ENCODE measurements around the gene HSPB7. TPM values are rescaled to one million over a fixed set of nuclear protein-coding genes. Genes with fewer than 3 reads are reported as not detected.

HSPB7 gene
- total and polyA plus RNA-seq, 2 donors (not counting 1 experiment from before 2014, with no cell fraction given): 4.5 to 10.1 TPM

GRCh38 chr1:16015491-16015890, 2.4 kb downstream of the HSPB7 start:
- Histone ChIP-seq H3K27me3 (ENCODE audit: control insufficient read depth, insufficient read depth, low read length) (no peaks in the 10 kb centered on the region), H3K9me3 (ENCODE audit: control insufficient read depth, insufficient read depth, low read depth, low read length) (no peaks in the 10 kb centered on the region), H2AFZ (ENCODE audit: low read length) (no peak overlapping the region), H3K27ac (ENCODE audit: insufficient read depth, low read length) (no peak overlapping the region), H4K20me1 (ENCODE audit: control insufficient read depth, extremely low read depth, insufficient read depth, low read length) (no peaks in the 10 kb centered on the region), H3K9ac (ENCODE audit: insufficient read depth, low read length) (no peak overlapping the region), H3K4me1 (ENCODE audit: control insufficient read depth, extremely low read depth, insufficient read depth, low read length) (peaks cover 31% of the 10 kb centered on the region), H3K4me2 (ENCODE audit: extremely low read depth, insufficient read depth, low read length) (no peak overlapping the region), H3K79me2 (ENCODE audit: control insufficient read depth, insufficient read depth, low read length) (no peaks in the 10 kb centered on the region), H3K36me3 (ENCODE audit: control insufficient read depth, insufficient read depth, low read length) (no peaks in the 10 kb centered on the region), H3K4me3 (replicated peaks in 1 of 4; ENCODE audit: control extremely low read depth in 1 of 4, insufficient read depth in 1 of 4, low read depth in 3 of 4, low read length in 4 of 4) (no peak overlapping the region)
- DNase-seq (ENCODE audit: low read depth in 2 of 2): no peak
- TF ChIP-seq EZH2 (IDR thresholded peaks at IDR 0.05; ENCODE audit: low read length, missing control alignments) (no peak), CTCF (conservative IDR thresholded peaks at IDR 0.05 in 1 of 2, IDR thresholded peaks at IDR 0.05 in 1 of 2; ENCODE audit: low read depth in 1 of 2, low read length in 2 of 2) (no peak)

- H3K36me3 ChIP-seq (ENCODE audit: control insufficient read depth, insufficient read depth, low read length): no peaks in the 10 kb centered on the region
- H3K4me2 ChIP-seq (ENCODE audit: extremely low read depth, insufficient read depth, low read length): no peak overlapping the region
- H3K27ac ChIP-seq (ENCODE audit: insufficient read depth, low read length): no peak overlapping the region
- no peaks in the 10 kb centered on the region for H4K20me1 ChIP-seq (ENCODE audit: control insufficient read depth, extremely low read depth, insufficient read depth, low read length)
- H3K9me3 ChIP-seq (ENCODE audit: control insufficient read depth, insufficient read depth, low read depth, low read length): no peaks in the 10 kb centered on the region
- TF ChIP-seq EZH2 (IDR thresholded peaks at IDR 0.05; ENCODE audit: low read length, missing control alignments) (no peak), CTCF (conservative IDR thresholded peaks at IDR 0.05 in 1 of 2, IDR thresholded peaks at IDR 0.05 in 1 of 2; ENCODE audit: low read depth in 1 of 2, low read length in 2 of 2) (no peak)
- no peak for DNase-seq (ENCODE audit: low read depth in 2 of 2)
- no peak overlapping the region for H2AFZ ChIP-seq (ENCODE audit: low read length)
- no peaks in the 10 kb centered on the region for H3K27me3 ChIP-seq (ENCODE audit: control insufficient read depth, insufficient read depth, low read length)
- H3K4me1 ChIP-seq (ENCODE audit: control insufficient read depth, extremely low read depth, insufficient read depth, low read length): peaks cover 26% of the 10 kb centered on the region
- no peak overlapping the region for H3K4me3 ChIP-seq (replicated peaks in 1 of 4; ENCODE audit: control extremely low read depth in 1 of 4, insufficient read depth in 1 of 4, low read depth in 3 of 4, low read length in 4 of 4)
- no peaks in the 10 kb centered on the region for H3K79me2 ChIP-seq (ENCODE audit: control insufficient read depth, insufficient read depth, low read length)
- H3K9ac ChIP-seq (ENCODE audit: insufficient read depth, low read length): no peak overlapping the region
Observed at GRCh38 chr1:16014509-16015482, 3.0 kb downstream of the HSPB7 start.

- H3K4me3 ChIP-seq (replicated peaks in 1 of 4; ENCODE audit: control extremely low read depth in 1 of 4, insufficient read depth in 1 of 4, low read depth in 3 of 4, low read length in 4 of 4): no peak overlapping the region
- no peaks in the 10 kb centered on the region for H3K9me3 ChIP-seq (ENCODE audit: control insufficient read depth, insufficient read depth, low read depth, low read length)
- H3K4me1 ChIP-seq (ENCODE audit: control insufficient read depth, extremely low read depth, insufficient read depth, low read length): peaks cover 17% of the 10 kb centered on the region
- no peak for DNase-seq (ENCODE audit: low read depth in 2 of 2)
- no peaks in the 10 kb centered on the region for H3K36me3 ChIP-seq (ENCODE audit: control insufficient read depth, insufficient read depth, low read length)
- H3K27ac ChIP-seq (ENCODE audit: insufficient read depth, low read length): no peak overlapping the region
- TF ChIP-seq CTCF (conservative IDR thresholded peaks at IDR 0.05 in 1 of 2, IDR thresholded peaks at IDR 0.05 in 1 of 2; ENCODE audit: low read depth in 1 of 2, low read length in 2 of 2) (no peak), EZH2 (IDR thresholded peaks at IDR 0.05; ENCODE audit: low read length, missing control alignments) (no peak)
- H3K4me2 ChIP-seq (ENCODE audit: extremely low read depth, insufficient read depth, low read length): no peak overlapping the region
- no peaks in the 10 kb centered on the region for H3K27me3 ChIP-seq (ENCODE audit: control insufficient read depth, insufficient read depth, low read length)
- no peak overlapping the region for H3K9ac ChIP-seq (ENCODE audit: insufficient read depth, low read length)
- no peaks in the 10 kb centered on the region for H3K79me2 ChIP-seq (ENCODE audit: control insufficient read depth, insufficient read depth, low read length)
- H4K20me1 ChIP-seq (ENCODE audit: control insufficient read depth, extremely low read depth, insufficient read depth, low read length): no peaks in the 10 kb centered on the region
- no peak overlapping the region for H2AFZ ChIP-seq (ENCODE audit: low read length)
Observed at GRCh38 chr1:16013908-16014258, 4.0 kb downstream of the HSPB7 start.

Data from fibroblast of lung (primary cell).